Smooth muscle cell (in vitro differentiated cells): ENCODE results near the gene ADAMTS4. TPM values are rescaled to one million over a fixed set of nuclear protein-coding genes. Genes with fewer than 3 reads are reported as not detected.

Source experiments
- DNase-seq: peaks from one replicate; lab custom pipeline; 2025; ENCODE audit not compliant: unreplicated experiment; lab: John Stamatoyannopoulos, UW
- H2AFZ ChIP-seq: fragments of 200-600 bp; sonication (generic); 2 replicates; pipeline ENCODE4 v1.6.0; 2016; ENCODE audit warnings: antibody characterized with exemption, low read depth, mild to moderate bottlenecking
- H3F3A ChIP-seq: fragments of 200-600 bp; sonication (generic); 2 replicates; pipeline ENCODE4 v1.6.0; 2017; ENCODE audit warnings: antibody characterized with exemption, low read depth
- H3K27ac ChIP-seq: fragments of 200-600 bp; sonication (generic); 2 replicates; pipeline ENCODE4 v1.5.1; 2016; ENCODE audit warnings: low read depth, mild to moderate bottlenecking
- H3K27me3 ChIP-seq: fragments of 200-600 bp; sonication (generic); 2 replicates; pipeline ENCODE4 v1.6.1; 2016; ENCODE audit warnings: low read depth, mild to moderate bottlenecking
- H3K36me3 ChIP-seq: fragments of 200-600 bp; sonication (generic); 2 replicates; pipeline ENCODE4 v1.5.1; 2016; ENCODE audit warnings: low read depth
- H3K4me1 ChIP-seq: fragments of 200-600 bp; sonication (generic); 2 replicates; pipeline ENCODE4 v1.5.1; 2016; ENCODE audit warnings: low read depth
- H3K4me2 ChIP-seq: fragments of 200-600 bp; sonication (generic); 2 replicates; pipeline ENCODE4 v1.6.0; 2016; ENCODE audit warnings: mild to moderate bottlenecking
- H3K4me3 ChIP-seq: fragments of 200-600 bp; sonication (generic); 2 replicates; pipeline ENCODE4 v1.5.1; 2016; ENCODE audit warnings: mild to moderate bottlenecking
- H3K79me2 ChIP-seq: fragments of 200-600 bp; sonication (generic); 2 replicates; pipeline ENCODE4 v1.6.0; 2016; ENCODE audit warnings: low read depth, mild to moderate bottlenecking
- H3K9ac ChIP-seq: fragments of 200-600 bp; sonication (generic); 2 replicates; pipeline ENCODE4 v1.6.0; 2016; ENCODE audit warnings: low read depth
- H3K9me3 ChIP-seq: fragments of 200-600 bp; sonication (generic); replicated peaks from 2 replicates; pipeline ENCODE4 v1.5.1; 2016; ENCODE audit warnings: low read depth
- H4K20me1 ChIP-seq: fragments of 200-600 bp; sonication (generic); 2 replicates; pipeline ENCODE4 v1.6.0; 2016; ENCODE audit warnings: low read depth
- CTCF ChIP-seq: fragments of 200-600 bp; sonication (generic); IDR thresholded peaks from 2 replicates; pipeline ENCODE4 v1.5.1; 2017; ENCODE audit warnings: borderline replicate concordance, mild to moderate bottlenecking, antibody characterized with exemption; ENCODE audit not compliant: insufficient read depth, poor library complexity, severe bottlenecking
- WGBS: methylation state at CpG from one replicate; pipeline ENCODE4 v1.1.7; 2016; ENCODE audit warnings: low lambda C conversion rate; 5-methylcytosine and 5-hydroxymethylcytosine counted together
- polyA plus RNA-seq: library from polyadenylated mRNA; unstranded; fragments of >200 nt; fragmentation: Nextera tagmentation; extraction: Ambion mirVana; gene quantifications from 2 replicates; pipeline ENCODE4 v1.2.1, GENCODE V29; 2016
- total RNA-seq: library from RNA; depleted of rRNA; stranded (reverse); fragments of >200 nt; gene quantifications from 2 replicates; pipeline ENCODE4 v1.2.3, GENCODE V29; 2014

ADAMTS4 gene
- total and polyA plus RNA-seq, 2 experiments from 2014 or later: 17.1 to 28.3 TPM

DNA sequence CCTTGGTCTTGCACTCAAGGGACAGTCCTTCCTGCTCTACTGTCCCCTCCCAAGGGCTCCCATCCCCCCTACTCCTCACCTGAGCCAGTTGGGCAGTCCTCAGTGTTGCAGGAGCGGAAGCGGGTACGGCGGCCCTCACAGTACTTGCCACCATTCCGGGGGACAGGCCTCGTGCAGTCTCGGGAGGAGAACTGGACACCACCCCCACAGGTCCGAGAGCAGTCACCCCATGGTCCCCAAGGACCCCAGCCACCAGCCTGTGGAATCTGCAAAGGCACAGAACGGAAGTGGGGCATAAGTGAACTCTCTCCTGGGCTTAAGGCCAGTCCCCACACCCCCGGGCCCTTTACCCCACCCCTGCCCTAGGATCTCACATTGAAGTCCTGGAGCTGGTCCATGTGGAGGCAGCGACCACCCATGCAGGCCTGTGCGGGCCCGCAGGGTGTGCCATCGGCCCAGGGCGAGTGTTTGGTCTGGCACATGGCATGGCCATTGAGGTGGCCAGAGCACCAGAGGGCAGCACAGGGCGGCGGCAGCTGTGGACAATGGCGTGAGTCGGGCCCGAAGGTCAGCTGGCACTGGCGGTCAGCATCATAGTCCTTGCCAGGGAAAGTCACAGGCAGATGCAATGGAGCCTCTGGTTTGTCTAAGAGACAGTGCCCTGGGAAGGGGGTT is 5.2 kb downstream of the ADAMTS4 start:
- DNase-seq: no peak
- H3K36me3 ChIP-seq: no peaks in the 10 kb centered on the region
- no peak overlapping the region for H3K4me3 ChIP-seq
- no peak overlapping the region for H3K27ac ChIP-seq
- H3K27me3 ChIP-seq: no peaks in the 10 kb centered on the region
- no peaks in the 10 kb centered on the region for H3K9me3 ChIP-seq
- TF ChIP-seq CTCF: no peak
- no peaks in the 10 kb centered on the region for H4K20me1 ChIP-seq
- H3K4me1 ChIP-seq: peaks cover 23% of the 10 kb centered on the region
- no peak overlapping the region for H2AFZ ChIP-seq
- no peak overlapping the region for H3K9ac ChIP-seq
- WGBS: 97% methylated on average over 21 of the region's 21 CpGs
- H3K79me2 ChIP-seq: peaks cover 6% of the 10 kb centered on the region
- peaks cover 7% of the 10 kb centered on the region for H3F3A ChIP-seq
- no peak overlapping the region for H3K4me2 ChIP-seq

- H3K4me3 ChIP-seq: no peak overlapping the region
- peaks cover 18% of the 10 kb centered on the region for H3K4me1 ChIP-seq
- no peaks in the 10 kb centered on the region for H3K36me3 ChIP-seq
- WGBS: 63% methylated on average over 13 of the region's 15 CpGs
- no peak for DNase-seq
- H4K20me1 ChIP-seq: no peaks in the 10 kb centered on the region
- H3K4me2 ChIP-seq: no peak overlapping the region
- no peaks in the 10 kb centered on the region for H3K27me3 ChIP-seq
- H3K27ac ChIP-seq: no peak overlapping the region
- peak; percentile 78 for TF ChIP-seq CTCF
- no peak overlapping the region for H2AFZ ChIP-seq
- peaks cover 6% of the 10 kb centered on the region for H3K79me2 ChIP-seq
- H3K9me3 ChIP-seq: no peaks in the 10 kb centered on the region
- H3K9ac ChIP-seq: no peak overlapping the region
- H3F3A ChIP-seq: peaks cover 7% of the 10 kb centered on the region
These were observed 6.1 kb downstream of the ADAMTS4 start for GRCh38 chr1:161192476-161193465.

DNA sequence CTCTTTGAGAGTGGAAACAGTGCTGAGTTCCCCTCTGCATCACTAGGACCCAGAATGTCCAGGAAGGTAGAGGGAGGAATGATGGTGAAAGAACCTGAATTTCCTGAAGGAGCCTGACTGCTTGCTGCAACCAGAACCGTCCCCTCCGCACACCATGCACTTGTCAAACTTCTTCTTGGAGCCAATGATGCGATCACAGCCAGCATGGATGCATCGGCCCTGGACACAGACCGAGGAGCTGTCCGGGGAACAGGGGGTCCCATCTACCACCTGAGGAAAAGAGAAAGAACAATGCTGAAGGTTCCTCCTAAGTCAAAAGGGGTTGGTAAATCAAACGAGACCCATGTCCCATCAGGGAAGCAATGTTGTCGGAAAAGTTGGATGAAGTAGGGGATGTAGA is 6.9 kb downstream of the ADAMTS4 start:
- Histone ChIP-seq H3K4me2 (no peak overlapping the region), H3K9me3 (no peaks in the 10 kb centered on the region), H4K20me1 (no peaks in the 10 kb centered on the region), H3K27me3 (no peaks in the 10 kb centered on the region), H2AFZ (no peak overlapping the region), H3K9ac (no peak overlapping the region), H3K4me1 (peaks cover 10% of the 10 kb centered on the region), H3F3A (no peaks in the 10 kb centered on the region), H3K27ac (no peak overlapping the region), H3K36me3 (no peaks in the 10 kb centered on the region), H3K79me2 (peaks cover 6% of the 10 kb centered on the region), H3K4me3 (no peak overlapping the region)
- 91% methylated on average over 8 of the region's 8 CpGs for WGBS
- no peak for TF ChIP-seq CTCF
- DNase-seq: no peak
